H9 (cell line): ENCODE measurements around the gene PRR12. TPM values are rescaled to one million over a fixed set of nuclear protein-coding genes. Genes with fewer than 3 reads are reported as not detected.

Experiments used
- DNase-seq: peaks from one replicate; pipeline ENCODE4 v3.0.0-alpha.2; 2017
- H2AFZ ChIP-seq: one replicate; pipeline ENCODE4 v1.6.1; 2013; ENCODE audit warnings: mild to moderate bottlenecking, low read length, control low read depth, moderate library complexity
- H2AK5ac ChIP-seq: 2 replicates; pipeline ENCODE4 v1.6.1; 2013; ENCODE audit warnings: low read length, control low read depth, mixed read lengths; ENCODE audit not compliant: insufficient read length
- H2BK120ac ChIP-seq: one replicate; pipeline ENCODE4 v1.6.1; 2013; ENCODE audit warnings: low read depth, mild to moderate bottlenecking, low read length, control low read depth, inconsistent platforms; ENCODE audit not compliant: poor library complexity, severe bottlenecking
- H2BK12ac ChIP-seq: 2 replicates; pipeline ENCODE4 v1.6.1; 2013; ENCODE audit warnings: low read length, control low read depth, mixed read lengths, low read depth; ENCODE audit not compliant: insufficient read length
- H2BK15ac ChIP-seq: 2 replicates; pipeline ENCODE4 v1.6.1; 2013; ENCODE audit warnings: low read depth, low read length, control low read depth
- H2BK20ac ChIP-seq: one replicate; pipeline ENCODE4 v1.6.1; 2013; ENCODE audit warnings: low read depth, mild to moderate bottlenecking, low read length, control low read depth, inconsistent platforms; ENCODE audit not compliant: poor library complexity, severe bottlenecking
- H2BK5ac ChIP-seq: 2 replicates; pipeline ENCODE4 v1.6.1; 2013; ENCODE audit warnings: low read length, control low read depth, mixed read lengths; ENCODE audit not compliant: insufficient read length
- H3K14ac ChIP-seq: 2 replicates; pipeline ENCODE4 v1.6.1; 2013; ENCODE audit warnings: low read length, control low read depth; ENCODE audit not compliant: insufficient read depth
- H3K18ac ChIP-seq: 2 replicates; pipeline ENCODE4 v1.6.1; 2013; ENCODE audit warnings: low read depth, mild to moderate bottlenecking, mixed read lengths, low read length, control low read depth; ENCODE audit not compliant: insufficient read length
- H3K23ac ChIP-seq: 2 replicates; pipeline ENCODE4 v1.6.1; 2013; ENCODE audit warnings: low read length, control low read depth, mixed read lengths, low read depth; ENCODE audit not compliant: insufficient read length
- H3K23me2 ChIP-seq: 2 replicates; pipeline ENCODE4 v1.6.1; 2013; ENCODE audit warnings: low read depth, mild to moderate bottlenecking, mixed read lengths, low read length, control low read depth; ENCODE audit not compliant: insufficient read length, poor library complexity, severe bottlenecking
- H3K27ac ChIP-seq: 2 replicates; pipeline ENCODE4 v1.5.1; 2013; ENCODE audit warnings: low read length, control low read depth, mixed read lengths, low read depth; ENCODE audit not compliant: insufficient read length
- H3K27me3 ChIP-seq: 2 replicates; pipeline ENCODE4 v1.6.1; 2013; ENCODE audit warnings: low read length, control low read depth, inconsistent platforms; ENCODE audit not compliant: insufficient read depth
- H3K4ac ChIP-seq: 2 replicates; pipeline ENCODE4 v1.6.1; 2013; ENCODE audit warnings: low read depth, mild to moderate bottlenecking, control low read depth, inconsistent platforms, low read length, moderate library complexity
- H3K4me1 ChIP-seq: 2 replicates; pipeline ENCODE4 v1.6.1; 2013; ENCODE audit warnings: low read length, control low read depth, inconsistent platforms; ENCODE audit not compliant: insufficient read depth
- H3K4me2 ChIP-seq: 2 replicates; pipeline ENCODE4 v1.6.1; 2013; ENCODE audit warnings: low read length, control low read depth, mixed read lengths; ENCODE audit not compliant: insufficient read length, insufficient read depth
- H3K56ac ChIP-seq: 2 replicates; pipeline ENCODE4 v1.6.1; 2013; ENCODE audit warnings: low read depth, mild to moderate bottlenecking, mixed read lengths, low read length, control low read depth; ENCODE audit not compliant: insufficient read length
- H3K79me1 ChIP-seq: 2 replicates; pipeline ENCODE4 v1.6.1; 2013; ENCODE audit warnings: low read depth, mild to moderate bottlenecking, moderate library complexity, low read length, control low read depth, inconsistent platforms; ENCODE audit not compliant: insufficient read depth, poor library complexity, severe bottlenecking
- H3K79me2 ChIP-seq: 2 replicates; pipeline ENCODE4 v1.6.1; 2013; ENCODE audit warnings: low read length, control low read depth, inconsistent platforms; ENCODE audit not compliant: insufficient read depth
- H3K9ac ChIP-seq: 2 replicates; pipeline ENCODE4 v1.6.1; 2013; ENCODE audit warnings: low read length, control low read depth, mixed read lengths; ENCODE audit not compliant: insufficient read length; ENCODE audit errors: extremely low read depth
- H3K9me3 ChIP-seq: one replicate; pipeline ENCODE4 v1.6.1; 2013; ENCODE audit warnings: low read depth, low read length, inconsistent platforms; ENCODE audit not compliant: control insufficient read depth
- H3T11ph ChIP-seq: one replicate; pipeline ENCODE4 v1.6.1; 2013; ENCODE audit warnings: mild to moderate bottlenecking, low read length, control low read depth, inconsistent platforms
- H4K20me1 ChIP-seq: one replicate; pipeline ENCODE4 v1.6.1; 2013; ENCODE audit not compliant: control insufficient read depth, insufficient read length, insufficient read depth
- H4K5ac ChIP-seq: 2 replicates; pipeline ENCODE4 v1.6.1; 2013; ENCODE audit warnings: low read depth, mild to moderate bottlenecking, mixed read lengths, low read length, control low read depth; ENCODE audit not compliant: insufficient read length
- H4K8ac ChIP-seq: replicated peaks from 2 replicates; pipeline ENCODE4 v1.6.1; 2013; ENCODE audit warnings: low read length, control low read depth, mixed read lengths, low read depth; ENCODE audit not compliant: insufficient read length
- H4K91ac ChIP-seq: 2 replicates; pipeline ENCODE4 v1.6.1; 2013; ENCODE audit warnings: low read depth, mild to moderate bottlenecking, moderate library complexity, mixed read lengths, low read length, control low read depth; ENCODE audit not compliant: insufficient read length
- H3K27ac Mint-ChIP-seq, 3 experiments: 2 replicates in 2 of 3; 3 replicates in 1 of 3; pipeline ENCODE4 v1.8.0; 2020 to 2021; ENCODE audit warnings: mixed read lengths in 3 of 3, mild to moderate bottlenecking in 1 of 3, moderate library complexity in 1 of 3
- H3K27me3 Mint-ChIP-seq: 2 replicates; pipeline ENCODE4 v1.8.0; 2021; ENCODE audit warnings: low read depth, mild to moderate bottlenecking, moderate library complexity, mixed read lengths
- H3K36me3 Mint-ChIP-seq, 3 experiments: 2 replicates in 2 of 3; 3 replicates in 1 of 3; pipeline ENCODE4 v1.8.0; 2020 to 2021; ENCODE audit warnings: low read depth in 3 of 3, mixed read lengths in 3 of 3; ENCODE audit not compliant: insufficient read depth in 1 of 3
- H3K4me1 Mint-ChIP-seq, 2 experiments: 2 replicates each; pipeline ENCODE4 v1.8.0; 2020; ENCODE audit warnings: mixed read lengths in 2 of 2
- H3K4me3 Mint-ChIP-seq, 2 experiments: 2 replicates in 1 of 2; 3 replicates in 1 of 2; pipeline ENCODE4 v1.8.0; 2020 to 2021; ENCODE audit warnings: mild to moderate bottlenecking in 2 of 2, mixed read lengths in 2 of 2, moderate library complexity in 1 of 2
- H3K9me3 Mint-ChIP-seq, 2 experiments: 2 replicates in 1 of 2; 3 replicates in 1 of 2; pipeline ENCODE4 v1.8.0; 2020; ENCODE audit warnings: mild to moderate bottlenecking in 2 of 2, mixed read lengths in 2 of 2, moderate library complexity in 1 of 2
- CTCF ChIP-seq: fragments of 200-600 bp; sonication (generic); conservative IDR thresholded peaks from 3 replicates; pipeline ENCODE4 v1.8.0; 2021; ENCODE audit warnings: antibody characterized with exemption, mild to moderate bottlenecking
- WGBS: extraction: QIAGEN DNeasy Blood & Tissue Kit; methylation state at CpG from one replicate; pipeline ENCODE4 v1.1.7; 2013; ENCODE audit warnings: missing lambda C conversion rate, low lambda C conversion rate, mixed read lengths; ENCODE audit not compliant: insufficient read length; ENCODE audit errors: extremely low coverage; 5-methylcytosine and 5-hydroxymethylcytosine counted together
- total RNA-seq: library from RNA; stranded (reverse); gene quantifications from 2 replicates; pipeline ENCODE4 v1.2.1, GENCODE V29; 2021

PRR12 gene
- total RNA-seq, 1 experiment from 2014 or later, result 65.9 TPM

- peaks cover 7% of the 10 kb centered on the region in 2 experiments for H3K9me3 Mint-ChIP-seq
Measured at GRCh38 chr19:49660338-49660961, 69.5 kb downstream of the PRR12 start.

More at GRCh38 chr19:49660338-49660961, 69.5 kb downstream of the PRR12 start:
- Histone ChIP-seq H3K27me3 (no peaks in the 10 kb centered on the region), H2BK5ac (no peak overlapping the region), H3K23ac (no peak overlapping the region), H2AK5ac (no peak overlapping the region), H3K4me2 (no peak overlapping the region), H3K23me2 (peaks cover 11% of the 10 kb centered on the region), H3K56ac (no peak overlapping the region), H4K8ac (no peak overlapping the region), H2BK12ac (no peak overlapping the region), H3K9ac (no peak overlapping the region), H4K5ac (no peak overlapping the region), H3K14ac (no peak overlapping the region), H3T11ph (no peak overlapping the region), H3K27ac (no peak overlapping the region), H3K79me1 (no peaks in the 10 kb centered on the region), H2AFZ (no peak overlapping the region), H2BK120ac (no peak overlapping the region), H4K91ac (no peak overlapping the region), H3K9me3 (no peaks in the 10 kb centered on the region), H3K4me1 (no peaks in the 10 kb centered on the region), H2BK20ac (no peak overlapping the region), H2BK15ac (no peak overlapping the region), H4K20me1 (no peaks in the 10 kb centered on the region), H3K79me2 (no peaks in the 10 kb centered on the region), H3K4ac (no peak overlapping the region), H3K18ac (no peak overlapping the region)
- no peak overlapping the region for H3K4me3 Mint-ChIP-seq
- no peak for TF ChIP-seq CTCF
- no peak overlapping the region for H3K27ac Mint-ChIP-seq
- H3K27me3 Mint-ChIP-seq, result peaks cover 1% of the 10 kb centered on the region; the same call in 1 of the 2 replicates
- DNase-seq, result no peak
- peaks cover 23 to 41% of the 10 kb centered on the region in 2 experiments for H3K4me1 Mint-ChIP-seq
- no CpG with 5 or more reads among the region's 15 CpGs for WGBS
- H3K36me3 Mint-ChIP-seq, result peaks cover 47 to 82% (median 74%) of the 10 kb centered on the region in 3 experiments
